HT-29 (cell line): ENCODE results near the gene PNPLA3. TPM values are rescaled to one million over a fixed set of nuclear protein-coding genes. Genes with fewer than 3 reads are reported as not detected.

ENCODE experiments used
- DNase-seq: peaks from one replicate; pipeline ENCODE4 v3.0.0-alpha.2; 2015; ENCODE audit warnings: low spot score
- total RNA-seq: library from RNA; depleted of rRNA; stranded (reverse); fragments of >200 nt; shearing (Covaris generic); gene quantifications from 2 replicates; pipeline ENCODE4 v1.2.3, GENCODE V29; 2014

PNPLA3 gene
- total RNA-seq, 1 experiment from 2014 or later: 0.15 TPM

GRCh38 chr22:43923191-43923590 lies 414 bp upstream of the PNPLA3 start:
- DNase-seq: no peak

DNA sequence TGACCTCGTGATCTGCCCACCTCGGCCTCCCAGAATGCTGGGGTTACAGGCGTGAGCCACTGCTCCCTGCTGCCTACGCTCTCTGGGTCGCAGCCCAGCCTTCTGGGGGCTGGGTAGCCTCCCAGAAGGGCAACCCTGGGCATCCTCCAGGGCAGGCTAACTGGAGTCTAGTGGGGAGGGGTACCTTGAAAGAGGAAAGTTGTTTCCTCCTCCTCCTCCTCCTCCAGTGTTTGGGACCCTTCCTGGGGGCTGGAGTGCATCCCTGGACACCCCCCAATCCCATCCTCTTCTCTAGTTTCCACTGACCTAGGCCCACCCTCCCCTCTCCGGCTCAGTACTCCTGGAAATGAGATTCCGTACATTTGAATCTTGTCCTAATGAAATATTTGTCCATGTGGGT lies 1.3 kb downstream of the PNPLA3 start:
- no peak for DNase-seq

GRCh38 chr22:43925433-43926348 lies 2.1 kb downstream of the PNPLA3 start:
- DNase-seq: no peak

GRCh38 chr22:43926349-43926710 lies 2.7 kb downstream of the PNPLA3 start:
- DNase-seq: no peak

DNA sequence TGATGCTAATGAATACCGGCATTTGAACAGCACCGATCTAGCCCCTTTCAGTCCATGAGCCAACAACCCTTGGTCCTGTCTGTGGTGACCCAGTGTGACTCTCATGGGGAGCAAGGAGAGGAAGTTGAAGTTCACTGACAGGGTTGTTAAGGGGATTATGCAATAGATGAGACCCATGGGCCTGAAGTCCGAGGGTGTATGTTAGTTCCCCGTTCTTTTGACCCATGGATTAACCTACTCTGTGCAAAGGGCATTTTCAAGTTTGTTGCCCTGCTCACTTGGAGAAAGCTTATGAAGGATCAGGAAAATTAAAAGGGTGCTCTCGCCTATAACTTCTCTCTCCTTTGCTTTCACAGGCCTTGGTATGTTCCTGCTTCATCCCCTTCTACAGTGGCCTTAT lies 4.9 kb downstream of the PNPLA3 start:
- no peak for DNase-seq

- no peak for DNase-seq
Measured at GRCh38 chr22:43928908-43929307, 5.3 kb downstream of the PNPLA3 start.

DNA sequence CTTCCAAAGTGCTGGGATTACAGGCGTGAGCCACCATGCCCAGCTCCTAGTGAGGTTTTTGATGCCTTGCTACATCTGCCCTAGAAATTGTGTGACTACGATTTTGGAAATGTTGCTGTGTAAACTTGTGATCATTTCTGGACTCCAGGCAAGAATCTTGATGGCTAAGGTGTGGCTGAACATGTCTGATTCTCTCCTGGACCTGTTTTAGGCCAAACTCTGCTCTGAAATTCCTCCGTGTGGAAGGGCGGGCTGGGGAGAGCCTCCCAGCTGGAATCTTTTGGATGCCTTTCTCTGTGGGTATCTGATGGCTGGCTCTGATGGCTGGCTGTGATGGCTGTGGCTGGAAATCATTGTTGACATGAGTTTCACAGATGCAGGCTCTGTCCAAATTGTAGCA lies 8.2 kb downstream of the PNPLA3 start:
- DNase-seq: no peak

DNA sequence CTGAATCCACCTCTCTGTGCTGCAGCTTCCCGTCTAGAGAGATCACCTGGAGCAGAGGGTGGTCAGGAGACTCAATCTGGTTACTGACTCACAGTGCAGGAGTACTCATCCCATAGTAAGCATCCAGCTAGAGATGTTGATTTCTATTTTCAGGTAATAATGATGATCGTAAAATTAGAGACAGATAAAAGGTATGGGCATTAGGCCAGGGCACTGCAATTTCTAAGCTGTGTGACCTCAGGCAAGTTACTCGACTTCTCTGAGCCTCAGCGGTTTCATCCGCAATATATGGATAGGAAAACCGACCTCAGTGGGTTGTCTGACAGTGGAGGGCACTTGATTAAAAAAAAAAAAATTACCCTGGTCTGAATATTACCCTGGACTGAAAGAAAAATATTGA lies 17.8 kb downstream of the PNPLA3 start:
- no peak for DNase-seq

DNA sequence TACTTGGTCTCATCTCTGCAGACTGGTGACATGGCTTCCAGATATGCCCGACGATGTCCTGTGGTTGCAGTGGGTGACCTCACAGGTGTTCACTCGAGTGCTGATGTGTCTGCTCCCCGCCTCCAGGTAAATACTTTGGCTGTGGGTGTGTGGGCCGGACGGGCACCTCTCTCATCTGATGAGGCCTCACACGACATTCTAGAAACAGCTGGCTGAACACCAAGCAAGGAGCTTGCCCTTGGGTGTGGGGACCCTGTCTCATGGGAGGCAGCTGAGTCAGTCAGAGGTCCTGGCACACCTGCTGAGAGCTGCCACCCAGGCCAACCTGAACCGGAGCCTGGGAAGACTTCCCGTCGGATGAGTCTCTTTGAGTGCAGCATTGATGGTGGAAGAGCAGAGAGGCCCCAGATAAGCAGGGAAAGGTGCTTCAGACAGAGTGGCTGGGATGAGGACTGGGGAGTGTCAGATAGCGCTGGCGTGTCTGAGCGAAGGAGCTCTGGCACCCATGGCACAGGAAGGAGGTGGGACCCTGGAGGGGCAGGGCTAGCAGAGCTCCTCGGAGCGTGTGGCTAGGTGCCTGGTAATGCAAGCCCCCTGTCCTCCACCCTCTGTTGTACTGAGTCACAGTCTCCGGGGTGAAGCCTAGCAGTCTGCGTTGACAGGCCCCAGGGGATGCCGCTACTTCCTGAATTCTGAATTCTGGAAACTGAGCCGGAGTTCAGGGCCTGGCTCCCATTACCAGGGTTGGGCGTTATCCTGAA lies 21.2 kb downstream of the PNPLA3 start:
- no peak for DNase-seq

DNA sequence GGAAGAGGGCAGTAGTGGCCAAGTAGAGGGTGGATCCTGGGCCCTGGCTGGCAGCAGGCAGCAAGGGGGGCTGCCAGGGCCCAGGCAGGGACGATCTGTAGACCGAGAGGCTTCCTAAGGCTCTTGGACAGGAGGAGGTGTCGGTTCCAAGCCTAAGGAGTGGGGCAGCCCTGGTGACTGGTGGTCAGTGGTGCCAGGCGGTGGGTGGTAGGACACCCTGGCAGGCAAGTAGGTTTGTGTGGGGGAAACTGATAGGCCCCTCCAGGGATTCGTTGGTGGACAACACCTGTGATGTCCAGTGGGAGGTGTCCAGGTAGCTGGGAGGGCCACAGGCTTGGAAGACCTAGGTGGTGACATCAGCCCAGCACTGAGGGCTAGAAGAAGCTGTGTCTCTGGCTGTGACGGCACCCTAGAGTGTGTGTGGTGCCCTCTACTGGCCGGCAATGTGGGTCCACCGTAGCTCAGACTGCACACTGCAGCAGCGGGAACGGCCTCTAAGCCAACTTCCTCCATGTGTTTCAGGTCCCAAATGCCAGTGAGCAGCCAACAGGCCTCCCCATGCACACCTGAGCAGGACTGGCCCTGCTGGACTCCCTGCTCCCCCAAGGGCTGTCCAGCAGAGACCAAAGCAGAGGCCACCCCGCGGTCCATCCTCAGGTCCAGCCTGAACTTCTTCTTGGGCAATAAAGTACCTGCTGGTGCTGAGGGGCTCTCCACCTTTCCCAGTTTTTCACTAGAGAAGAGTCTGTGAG lies 22.2 kb downstream of the PNPLA3 start:
- DNase-seq: peak; percentile 73

DNA sequence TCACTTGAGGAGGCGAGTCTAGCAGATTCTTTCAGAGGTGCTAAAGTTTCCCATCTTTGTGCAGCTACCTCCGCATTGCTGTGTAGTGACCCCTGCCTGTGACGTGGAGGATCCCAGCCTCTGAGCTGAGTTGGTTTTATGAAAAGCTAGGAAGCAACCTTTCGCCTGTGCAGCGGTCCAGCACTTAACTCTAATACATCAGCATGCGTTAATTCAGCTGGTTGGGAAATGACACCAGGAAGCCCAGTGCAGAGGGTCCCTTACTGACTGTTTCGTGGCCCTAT lies 22.7 kb downstream of the PNPLA3 start:
- no peak for DNase-seq

- no peak for DNase-seq
Measured at GRCh38 chr22:43948836-43949406, 25.3 kb downstream of the PNPLA3 start.

- no peak for DNase-seq
Measured at GRCh38 chr22:43951391-43951790, 27.8 kb downstream of the PNPLA3 start.

DNA sequence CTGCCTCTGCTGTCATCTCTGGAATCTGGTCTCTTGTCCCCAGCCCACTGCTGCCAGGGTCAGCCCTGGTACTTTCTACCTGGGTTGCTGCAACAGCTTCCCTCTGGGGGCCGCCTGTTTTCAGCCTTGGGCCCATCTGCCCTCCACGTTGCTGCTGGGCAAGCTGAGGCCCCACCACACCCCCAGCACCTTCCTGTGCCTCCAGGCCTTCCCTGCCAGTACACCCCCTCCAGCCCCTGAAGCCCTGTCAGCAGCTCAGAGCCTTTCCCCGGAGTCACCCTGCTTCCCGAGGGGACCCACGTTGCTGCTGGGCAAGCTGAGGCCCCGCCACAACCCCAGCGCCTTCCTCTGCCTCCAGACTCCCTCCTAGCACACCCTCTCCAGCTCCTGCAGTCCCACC lies 28.4 kb downstream of the PNPLA3 start:
- no peak for DNase-seq

GRCh38 chr22:43953988-43954785 lies 30.6 kb downstream of the PNPLA3 start:
- no peak for DNase-seq

DNA sequence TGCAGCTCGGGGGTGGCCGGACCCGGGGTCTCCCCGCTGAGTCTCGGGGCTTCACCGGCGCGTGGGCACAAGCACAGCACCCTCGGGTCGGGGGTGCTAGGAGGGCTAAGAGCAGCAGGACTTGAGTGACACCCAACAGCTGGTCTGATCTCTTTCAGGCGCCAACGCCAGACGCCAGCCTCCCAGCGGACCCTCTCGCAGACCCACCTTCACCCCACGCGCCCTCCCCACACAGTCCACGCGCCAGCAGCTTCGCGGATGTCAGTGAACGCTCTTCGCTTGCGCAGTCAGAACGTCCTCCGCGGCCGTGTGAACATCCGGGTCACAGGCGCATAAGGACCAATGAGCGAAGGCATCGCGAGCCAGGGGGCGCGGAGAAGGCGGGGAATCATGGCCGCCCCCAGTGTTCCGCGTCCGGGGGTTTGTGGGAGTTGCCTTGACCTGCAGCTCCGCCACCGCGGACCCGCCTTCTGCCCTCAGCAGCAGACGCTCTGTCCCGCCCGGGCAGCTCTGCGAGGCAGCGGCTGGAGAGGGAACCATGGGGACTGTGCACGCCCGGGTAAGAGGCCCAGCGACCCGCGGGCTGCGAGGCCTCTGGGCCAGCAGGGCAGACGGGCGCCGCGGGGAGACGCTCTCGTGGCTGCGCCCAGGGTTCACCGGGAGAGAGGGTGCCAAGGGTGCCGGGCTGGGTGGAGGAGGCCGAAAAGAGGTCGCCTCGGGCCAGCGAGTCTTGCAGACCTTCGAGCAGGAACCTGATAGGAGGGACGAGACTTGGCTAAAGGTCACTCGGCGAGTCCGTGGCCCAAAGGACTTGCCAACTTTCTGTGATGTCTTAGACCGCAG lies 31.7 kb downstream of the PNPLA3 start, which contains the start of gene SAMM50:
Gene SAMM50 (plus strand): TSS at position 403 of the 843 bp plus-strand sequence. CDS start 136 bp downstream, at position 539.
- peak; percentile 81 for DNase-seq

DNA sequence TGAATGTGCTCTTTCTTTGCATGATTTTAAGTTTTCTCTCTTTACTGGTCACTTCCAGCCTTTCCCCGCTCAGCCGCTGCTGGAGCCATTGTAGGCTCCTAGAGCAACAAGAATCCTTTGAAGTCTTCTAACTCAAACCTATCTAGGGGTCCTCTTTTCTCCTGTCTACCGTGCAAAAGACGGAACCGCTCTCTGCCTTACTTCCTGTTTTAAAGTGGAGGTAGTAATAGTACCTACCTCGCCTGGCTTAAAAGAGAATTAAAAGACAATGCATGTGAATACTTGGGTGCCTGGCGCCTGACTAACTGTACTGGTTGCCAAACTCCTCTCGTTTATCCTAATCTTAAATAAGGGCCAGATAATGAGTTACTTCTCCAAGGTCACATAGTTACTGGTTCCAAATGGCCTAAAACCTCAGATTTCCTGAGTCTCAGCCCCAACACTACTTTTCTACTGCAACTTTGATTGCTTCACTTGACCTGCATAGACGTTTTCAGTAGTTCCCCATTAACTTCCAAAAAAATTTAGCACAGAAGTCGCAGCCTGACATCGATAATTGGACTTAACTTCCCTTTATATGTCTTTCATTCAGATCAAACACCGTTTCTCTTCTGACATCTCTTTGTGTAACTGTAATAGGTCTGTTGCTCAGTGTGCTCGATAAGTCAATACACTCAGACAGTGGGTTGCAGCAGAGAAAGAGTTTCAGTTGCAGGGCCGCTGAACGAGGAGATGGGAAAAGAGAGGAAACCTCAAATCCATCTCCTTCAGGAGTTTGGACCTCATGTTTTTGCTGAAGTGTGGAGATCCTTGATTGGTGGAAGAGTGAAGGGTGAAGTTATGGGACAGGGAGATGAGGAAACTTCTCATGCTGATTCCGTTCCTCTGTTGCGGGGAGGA lies 32.5 kb downstream of the PNPLA3 start:
- DNase-seq: no peak

DNA sequence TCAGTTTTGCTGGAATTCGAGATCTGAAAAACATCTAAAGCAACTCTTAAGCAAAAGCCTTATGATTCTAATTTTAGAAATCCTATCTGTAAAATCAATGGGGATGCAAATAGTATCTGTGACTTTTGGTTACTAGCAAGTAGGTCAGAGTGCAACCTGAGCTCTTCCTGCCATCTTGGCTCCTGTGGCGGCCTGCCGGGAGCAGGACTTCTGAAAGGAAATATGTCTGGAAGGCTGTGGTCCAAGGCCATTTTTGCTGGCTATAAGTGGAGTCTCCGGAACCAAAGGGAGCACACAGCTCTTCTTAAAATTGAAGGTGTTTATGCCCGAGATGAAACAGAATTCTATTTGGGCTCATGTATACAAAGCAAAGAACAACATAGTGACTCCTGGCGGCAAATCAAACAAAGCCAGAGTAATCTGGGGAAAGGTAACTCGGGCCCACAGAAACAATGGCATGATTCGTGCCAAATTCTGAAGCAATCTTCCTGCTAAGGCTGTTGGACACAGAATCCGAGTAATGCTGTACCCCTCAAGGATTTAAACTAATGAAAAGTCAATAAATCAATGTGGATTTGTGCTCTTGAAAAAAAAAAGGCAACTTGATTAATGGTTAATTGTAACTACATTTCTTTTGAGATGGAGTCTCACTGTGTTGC lies 33.3 kb downstream of the PNPLA3 start:
- DNase-seq: no peak

GRCh38 chr22:43957871-43958270 lies 34.3 kb downstream of the PNPLA3 start:
- no peak for DNase-seq
